ENCODE measurements around the gene ZNF800. TPM values are rescaled to one million over a fixed set of nuclear protein-coding genes. Genes with fewer than 3 reads are reported as not detected.

Gene ZNF800
- total RNA-seq, 2 donors from 2014 or later = 20.0 to 23.7 TPM

GRCh38 chr7:127415060-127415742, 22.7 kb upstream of the ZNF800 start:
- intact Hi-C loops (cut with DNase I) = no loop called here
- Histone ChIP-seq H3K4me3 (no peak overlapping the region), H3K27ac (no peak overlapping the region), H3K27me3 (no peaks in the 10 kb centered on the region), H3K9me3 (no peaks in the 10 kb centered on the region), H3K36me3 (replicated peaks in 1 of 2; ENCODE audit: insufficient read depth in 1 of 2, low read depth in 2 of 2) (no peaks in the 10 kb centered on the region), H3K4me1 (no peaks in the 10 kb centered on the region)
- DNase-seq = no peak
- TF ChIP-seq, protein P1, sequence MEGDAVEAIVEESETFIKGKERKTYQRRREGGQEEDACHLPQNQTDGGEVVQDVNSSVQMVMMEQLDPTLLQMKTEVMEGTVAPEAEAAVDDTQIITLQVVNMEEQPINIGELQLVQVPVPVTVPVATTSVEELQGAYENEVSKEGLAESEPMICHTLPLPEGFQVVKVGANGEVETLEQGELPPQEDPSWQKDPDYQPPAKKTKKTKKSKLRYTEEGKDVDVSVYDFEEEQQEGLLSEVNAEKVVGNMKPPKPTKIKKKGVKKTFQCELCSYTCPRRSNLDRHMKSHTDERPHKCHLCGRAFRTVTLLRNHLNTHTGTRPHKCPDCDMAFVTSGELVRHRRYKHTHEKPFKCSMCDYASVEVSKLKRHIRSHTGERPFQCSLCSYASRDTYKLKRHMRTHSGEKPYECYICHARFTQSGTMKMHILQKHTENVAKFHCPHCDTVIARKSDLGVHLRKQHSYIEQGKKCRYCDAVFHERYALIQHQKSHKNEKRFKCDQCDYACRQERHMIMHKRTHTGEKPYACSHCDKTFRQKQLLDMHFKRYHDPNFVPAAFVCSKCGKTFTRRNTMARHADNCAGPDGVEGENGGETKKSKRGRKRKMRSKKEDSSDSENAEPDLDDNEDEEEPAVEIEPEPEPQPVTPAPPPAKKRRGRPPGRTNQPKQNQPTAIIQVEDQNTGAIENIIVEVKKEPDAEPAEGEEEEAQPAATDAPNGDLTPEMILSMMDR (IDR thresholded peaks at IDR 0.05) = no peak
- TF ChIP-seq POLR2A (IDR thresholded peaks at IDR 0.05) = no peak
- ATAC-seq = no peak
- WGBS, 2 donors = 94 to 100% methylated on average over 3 to 4 of the region's 4 CpGs

GRCh38 chr7:127413962-127414361, 21.5 kb upstream of the ZNF800 start:
- WGBS, 2 donors = 70 to 95% methylated on average over 2 of the region's 2 CpGs
- TF ChIP-seq POLR2A (IDR thresholded peaks at IDR 0.05) = no peak
- TF ChIP-seq, protein P1 (IDR thresholded peaks at IDR 0.05) = no peak
- Histone ChIP-seq H3K27ac (no peak overlapping the region), H3K27me3 (no peaks in the 10 kb centered on the region), H3K4me1 (no peaks in the 10 kb centered on the region), H3K9me3 (no peaks in the 10 kb centered on the region), H3K36me3 (replicated peaks in 1 of 2; ENCODE audit: insufficient read depth in 1 of 2, low read depth in 2 of 2) (no peaks in the 10 kb centered on the region), H3K4me3 (no peak overlapping the region)
- no peak for ATAC-seq
- no peak for DNase-seq
- intact Hi-C loops (cut with DNase I) = no loop called here

GRCh38 chr7:127413326-127413725, 20.8 kb upstream of the ZNF800 start:
- H3K36me3 ChIP-seq (replicated peaks in 1 of 2; ENCODE audit: insufficient read depth in 1 of 2, low read depth in 2 of 2) = no peaks in the 10 kb centered on the region
- 70 to 85% methylated on average over 1 of the region's 1 CpG for WGBS, 2 donors
- H3K9me3 ChIP-seq = no peaks in the 10 kb centered on the region
- no peaks in the 10 kb centered on the region for H3K4me1 ChIP-seq
- no peak overlapping the region for H3K27ac ChIP-seq
- no peak for DNase-seq
- no peak for TF ChIP-seq POLR2A (IDR thresholded peaks at IDR 0.05)
- TF ChIP-seq, protein P1 (IDR thresholded peaks at IDR 0.05) = no peak
- no peaks in the 10 kb centered on the region for H3K27me3 ChIP-seq
- ATAC-seq = no peak
- no peak overlapping the region for H3K4me3 ChIP-seq
- intact Hi-C loops (cut with DNase I) = no loop called here

GRCh38 chr7:127411176-127411575, 18.7 kb upstream of the ZNF800 start:
- intact Hi-C loops (cut with DNase I) = no loop called here
- H3K27ac ChIP-seq = no peak overlapping the region
- no peaks in the 10 kb centered on the region for H3K9me3 ChIP-seq
- no peaks in the 10 kb centered on the region for H3K4me1 ChIP-seq
- no peaks in the 10 kb centered on the region for H3K27me3 ChIP-seq
- no peaks in the 10 kb centered on the region for H3K36me3 ChIP-seq (replicated peaks in 1 of 2; ENCODE audit: insufficient read depth in 1 of 2, low read depth in 2 of 2)
- DNase-seq (no peak), ATAC-seq (no peak)
- TF ChIP-seq, protein P1 (IDR thresholded peaks at IDR 0.05) = no peak
- no peak for TF ChIP-seq POLR2A (IDR thresholded peaks at IDR 0.05)
- no peak overlapping the region for H3K4me3 ChIP-seq

DNA sequence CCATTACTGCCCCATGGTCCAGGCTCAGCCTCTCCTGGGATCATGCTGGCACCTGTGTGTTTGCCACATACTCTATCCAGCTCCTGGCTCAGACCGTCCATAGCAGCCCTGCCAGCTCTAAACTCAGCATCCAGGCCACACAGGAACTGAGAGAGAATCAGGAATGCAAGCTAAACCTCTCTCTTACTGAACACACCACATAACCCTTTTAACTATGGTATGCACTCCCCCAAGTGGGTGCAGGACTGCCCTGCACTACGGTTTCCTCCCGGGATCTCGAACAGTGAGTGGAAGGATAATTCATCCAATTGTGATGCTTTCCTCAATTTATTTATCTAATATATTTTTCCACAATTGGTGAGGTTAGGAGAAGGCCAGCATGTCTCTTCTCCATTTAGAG, 17.1 kb upstream of the ZNF800 start:
- no peak for DNase-seq
- no peak overlapping the region for H3K4me3 ChIP-seq
- ATAC-seq = no peak
- 77 to 90% methylated on average over 4 of the region's 4 CpGs for WGBS, 2 donors
- H3K4me1 ChIP-seq = no peaks in the 10 kb centered on the region
- H3K27ac ChIP-seq = no peak overlapping the region
- no peaks in the 10 kb centered on the region for H3K27me3 ChIP-seq
- TF ChIP-seq, protein P1 (IDR thresholded peaks at IDR 0.05) = no peak
- TF ChIP-seq POLR2A (IDR thresholded peaks at IDR 0.05) = no peak
- no peaks in the 10 kb centered on the region for H3K36me3 ChIP-seq (replicated peaks in 1 of 2; ENCODE audit: insufficient read depth in 1 of 2, low read depth in 2 of 2)
- intact Hi-C loops (cut with DNase I) = no loop called here
- no peaks in the 10 kb centered on the region for H3K9me3 ChIP-seq
